Measurements from ENCODE around the gene FOXN3. TPM values are rescaled to one million over a fixed set of nuclear protein-coding genes. Genes with fewer than 3 reads are reported as not detected.

FOXN3 gene
- polyA plus RNA-seq, 1 of the 3 experiments (the other 2 are of a cell fraction), result 9.8 TPM

DNA sequence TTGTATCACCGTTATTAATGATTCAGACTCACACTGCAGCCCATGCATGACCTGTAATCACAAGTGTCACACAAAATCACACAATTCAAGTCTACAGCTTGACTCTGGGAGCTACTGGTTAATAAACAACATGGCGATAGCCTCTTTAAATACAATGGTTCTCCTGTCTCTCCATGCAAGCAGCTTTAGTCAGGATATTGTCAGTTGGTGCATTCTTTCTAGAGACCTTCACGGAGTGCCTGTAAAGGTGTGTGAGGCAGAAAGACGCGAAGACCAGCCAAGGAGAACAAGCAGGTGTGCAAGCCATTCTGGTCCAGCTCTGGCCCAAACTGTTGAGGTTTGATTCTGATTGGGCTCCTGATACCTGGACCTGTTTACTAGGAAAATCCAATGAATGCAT lies 40.0 kb upstream of the FOXN3 start (continued):
- TF ChIP-seq, protein P1, sequence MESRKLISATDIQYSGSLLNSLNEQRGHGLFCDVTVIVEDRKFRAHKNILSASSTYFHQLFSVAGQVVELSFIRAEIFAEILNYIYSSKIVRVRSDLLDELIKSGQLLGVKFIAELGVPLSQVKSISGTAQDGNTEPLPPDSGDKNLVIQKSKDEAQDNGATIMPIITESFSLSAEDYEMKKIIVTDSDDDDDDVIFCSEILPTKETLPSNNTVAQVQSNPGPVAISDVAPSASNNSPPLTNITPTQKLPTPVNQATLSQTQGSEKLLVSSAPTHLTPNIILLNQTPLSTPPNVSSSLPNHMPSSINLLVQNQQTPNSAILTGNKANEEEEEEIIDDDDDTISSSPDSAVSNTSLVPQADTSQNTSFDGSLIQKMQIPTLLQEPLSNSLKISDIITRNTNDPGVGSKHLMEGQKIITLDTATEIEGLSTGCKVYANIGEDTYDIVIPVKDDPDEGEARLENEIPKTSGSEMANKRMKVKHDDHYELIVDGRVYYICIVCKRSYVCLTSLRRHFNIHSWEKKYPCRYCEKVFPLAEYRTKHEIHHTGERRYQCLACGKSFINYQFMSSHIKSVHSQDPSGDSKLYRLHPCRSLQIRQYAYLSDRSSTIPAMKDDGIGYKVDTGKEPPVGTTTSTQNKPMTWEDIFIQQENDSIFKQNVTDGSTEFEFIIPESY (IDR thresholded peaks at IDR 0.05; ENCODE audit: borderline replicate concordance, low read depth), result no peak
- TF ChIP-seq MXI1 (IDR thresholded peaks at IDR 0.05; ENCODE audit: low read depth, low read length), result no peak

DNA sequence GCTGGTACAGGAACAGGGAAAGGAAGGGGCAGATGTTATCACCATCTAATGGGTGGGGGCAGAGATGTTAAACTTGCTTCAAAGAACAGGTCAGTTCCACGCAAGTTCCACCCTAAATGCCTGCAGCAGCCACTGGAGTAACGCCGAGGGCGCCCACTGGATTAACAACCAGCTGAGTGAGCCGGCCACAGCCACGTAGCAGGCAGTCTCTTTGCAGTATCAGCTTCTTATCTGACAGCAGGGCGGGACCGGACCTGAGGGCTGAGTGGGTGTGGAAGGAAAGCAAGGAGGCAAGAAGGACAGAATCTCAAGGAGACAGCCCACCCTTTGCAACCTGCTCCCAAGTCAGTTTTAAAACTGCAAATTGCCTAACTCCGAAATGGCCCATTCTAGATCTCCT lies 38.4 kb upstream of the FOXN3 start:
- POLR2A ChIA-PET, result no interaction called here
- Histone ChIP-seq H3K36me3 (replicated peaks in 1 of 2; ENCODE audit: control insufficient read depth in 1 of 2, insufficient read depth in 2 of 2, low read length in 1 of 2) (no peaks in the 10 kb centered on the region), H3K9me3 (no peaks in the 10 kb centered on the region), H3K4me3 (ENCODE audit: low read depth in 2 of 2, low read length in 1 of 2) (no peak overlapping the region), H3F3A (replicated peaks; ENCODE audit: insufficient read depth) (no peaks in the 10 kb centered on the region), H3K4me1 (ENCODE audit: control insufficient read depth in 1 of 2, insufficient read depth in 2 of 2, low read depth in 1 of 2, low read length in 1 of 2) (peaks cover 0 to 4% of the 10 kb centered on the region in 2 experiments; a peak in 1 of 4 replicates), H3K27ac (ENCODE audit: low read depth in 2 of 2, low read length in 1 of 2) (no peak overlapping the region), H3K9ac (no peak overlapping the region), H2AFZ (ENCODE audit: low read depth) (no peak overlapping the region), H3K4me2 (no peak overlapping the region), H3K79me2 (ENCODE audit: insufficient read depth) (no peaks in the 10 kb centered on the region), H3K9me2 (no peaks in the 10 kb centered on the region), H4K20me1 (ENCODE audit: insufficient read depth) (no peaks in the 10 kb centered on the region), H3K27me3 (ENCODE audit: insufficient read depth) (no peaks in the 10 kb centered on the region)
- WGBS (ENCODE audit: low lambda C conversion rate), result 73% methylated on average over 9 of the region's 9 CpGs
- CTCF ChIA-PET, result no interaction called here
- DNase-seq, result peak; percentile 25
- peak; percentile 32; the same call in 1 of the 2 replicates for TF ChIP-seq GATA2 (CRISPR knock-in tag; IDR thresholded peaks at IDR 0.05)
- no peak for TF ChIP-seq YY1 (IDR thresholded peaks at IDR 0.05; ENCODE audit: low read depth)

DNA sequence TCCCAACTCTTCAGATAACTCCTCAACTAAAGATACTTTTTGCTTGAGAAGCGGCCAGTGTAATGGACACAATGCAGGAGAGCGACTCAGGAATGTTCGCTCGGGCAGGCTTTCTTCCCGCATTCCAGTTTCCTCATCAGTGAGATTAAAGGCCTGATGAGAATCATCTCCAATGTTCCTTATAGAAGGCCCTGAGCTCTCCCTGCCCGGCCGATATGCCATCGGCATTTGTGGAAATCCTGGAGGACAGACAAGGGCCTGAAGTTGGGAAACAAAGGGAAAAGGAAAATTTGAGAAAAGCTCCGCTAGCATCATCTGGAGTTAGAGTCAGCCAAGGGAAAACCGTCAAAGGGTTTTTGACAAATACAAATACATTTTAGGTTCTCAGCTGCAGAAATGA lies 38.0 kb upstream of the FOXN3 start:
- Histone ChIP-seq H2AFZ (ENCODE audit: low read depth) (no peak overlapping the region), H3K4me2 (no peak overlapping the region)
- TF ChIP-seq, protein P2, sequence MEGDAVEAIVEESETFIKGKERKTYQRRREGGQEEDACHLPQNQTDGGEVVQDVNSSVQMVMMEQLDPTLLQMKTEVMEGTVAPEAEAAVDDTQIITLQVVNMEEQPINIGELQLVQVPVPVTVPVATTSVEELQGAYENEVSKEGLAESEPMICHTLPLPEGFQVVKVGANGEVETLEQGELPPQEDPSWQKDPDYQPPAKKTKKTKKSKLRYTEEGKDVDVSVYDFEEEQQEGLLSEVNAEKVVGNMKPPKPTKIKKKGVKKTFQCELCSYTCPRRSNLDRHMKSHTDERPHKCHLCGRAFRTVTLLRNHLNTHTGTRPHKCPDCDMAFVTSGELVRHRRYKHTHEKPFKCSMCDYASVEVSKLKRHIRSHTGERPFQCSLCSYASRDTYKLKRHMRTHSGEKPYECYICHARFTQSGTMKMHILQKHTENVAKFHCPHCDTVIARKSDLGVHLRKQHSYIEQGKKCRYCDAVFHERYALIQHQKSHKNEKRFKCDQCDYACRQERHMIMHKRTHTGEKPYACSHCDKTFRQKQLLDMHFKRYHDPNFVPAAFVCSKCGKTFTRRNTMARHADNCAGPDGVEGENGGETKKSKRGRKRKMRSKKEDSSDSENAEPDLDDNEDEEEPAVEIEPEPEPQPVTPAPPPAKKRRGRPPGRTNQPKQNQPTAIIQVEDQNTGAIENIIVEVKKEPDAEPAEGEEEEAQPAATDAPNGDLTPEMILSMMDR (IDR thresholded peaks at IDR 0.05), result no peak
- TF ChIP-seq RXRA (IDR thresholded peaks at IDR 0.05; ENCODE audit: borderline replicate concordance, low read depth) (no peak), RAD21 (IDR thresholded peaks at IDR 0.05; ENCODE audit: low read length) (no peak), NRF1 (IDR thresholded peaks at IDR 0.05; ENCODE audit: low read depth, low read length) (no peak), FOXJ3 (CRISPR knock-in tag; IDR thresholded peaks at IDR 0.05) (no peak), RCOR1 (IDR thresholded peaks at IDR 0.05; ENCODE audit: low read length) (no peak), SIN3A (IDR thresholded peaks at IDR 0.05; ENCODE audit: borderline replicate concordance, low read depth, low read length) (no peak), SMC3 (IDR thresholded peaks at IDR 0.05; ENCODE audit: low read depth, low read length) (no peak), FOSL2 (IDR thresholded peaks at IDR 0.05; ENCODE audit: borderline replicate concordance, low read depth) (no peak), TEAD4 (IDR thresholded peaks at IDR 0.05; ENCODE audit: borderline replicate concordance, insufficient read depth) (no peak), GABPA (IDR thresholded peaks at IDR 0.05; ENCODE audit: low read depth) (no peak), NFIC (IDR thresholded peaks at IDR 0.05; ENCODE audit: borderline replicate concordance) (no peak), EZH2phosphoT487 (IDR thresholded peaks at IDR 0.05; ENCODE audit: borderline replicate concordance, low read depth) (no peak)
- TF ChIP-seq, protein P3, sequence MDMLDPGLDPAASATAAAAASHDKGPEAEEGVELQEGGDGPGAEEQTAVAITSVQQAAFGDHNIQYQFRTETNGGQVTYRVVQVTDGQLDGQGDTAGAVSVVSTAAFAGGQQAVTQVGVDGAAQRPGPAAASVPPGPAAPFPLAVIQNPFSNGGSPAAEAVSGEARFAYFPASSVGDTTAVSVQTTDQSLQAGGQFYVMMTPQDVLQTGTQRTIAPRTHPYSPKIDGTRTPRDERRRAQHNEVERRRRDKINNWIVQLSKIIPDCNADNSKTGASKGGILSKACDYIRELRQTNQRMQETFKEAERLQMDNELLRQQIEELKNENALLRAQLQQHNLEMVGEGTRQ (IDR thresholded peaks at IDR 0.05; ENCODE audit: borderline replicate concordance, low read depth, low read length), result no peak
- TF ChIP-seq, protein P4, sequence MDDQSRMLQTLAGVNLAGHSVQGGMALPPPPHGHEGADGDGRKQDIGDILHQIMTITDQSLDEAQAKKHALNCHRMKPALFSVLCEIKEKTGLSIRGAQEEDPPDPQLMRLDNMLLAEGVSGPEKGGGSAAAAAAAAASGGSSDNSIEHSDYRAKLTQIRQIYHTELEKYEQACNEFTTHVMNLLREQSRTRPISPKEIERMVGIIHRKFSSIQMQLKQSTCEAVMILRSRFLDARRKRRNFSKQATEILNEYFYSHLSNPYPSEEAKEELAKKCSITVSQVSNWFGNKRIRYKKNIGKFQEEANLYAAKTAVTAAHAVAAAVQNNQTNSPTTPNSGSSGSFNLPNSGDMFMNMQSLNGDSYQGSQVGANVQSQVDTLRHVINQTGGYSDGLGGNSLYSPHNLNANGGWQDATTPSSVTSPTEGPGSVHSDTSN (IDR thresholded peaks at IDR 0.05), result no peak
- TF ChIP-seq, protein P5, sequence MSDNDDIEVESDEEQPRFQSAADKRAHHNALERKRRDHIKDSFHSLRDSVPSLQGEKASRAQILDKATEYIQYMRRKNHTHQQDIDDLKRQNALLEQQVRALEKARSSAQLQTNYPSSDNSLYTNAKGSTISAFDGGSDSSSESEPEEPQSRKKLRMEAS (IDR thresholded peaks at IDR 0.05; ENCODE audit: low read depth), result no peak

More for the DNA sequence above, 38.0 kb upstream of the FOXN3 start:
- WGBS (ENCODE audit: low lambda C conversion rate), result 88% methylated on average over 10 of the region's 10 CpGs
- Histone ChIP-seq H3K9ac (no peak overlapping the region), H3K27ac (ENCODE audit: low read depth in 2 of 2, low read length in 1 of 2) (no peak overlapping the region), H3K4me3 (ENCODE audit: low read depth in 2 of 2, low read length in 1 of 2) (no peak overlapping the region), H3K36me3 (replicated peaks in 1 of 2; ENCODE audit: control insufficient read depth in 1 of 2, insufficient read depth in 2 of 2, low read length in 1 of 2) (no peaks in the 10 kb centered on the region), H3K4me1 (ENCODE audit: control insufficient read depth in 1 of 2, insufficient read depth in 2 of 2, low read depth in 1 of 2, low read length in 1 of 2) (peaks cover 0 to 4% of the 10 kb centered on the region in 2 experiments; a peak in 1 of 4 replicates), H3K27me3 (ENCODE audit: insufficient read depth) (no peaks in the 10 kb centered on the region), H3F3A (replicated peaks; ENCODE audit: insufficient read depth) (no peaks in the 10 kb centered on the region), H3K9me2 (no peaks in the 10 kb centered on the region), H3K79me2 (ENCODE audit: insufficient read depth) (no peaks in the 10 kb centered on the region), H3K9me3 (no peaks in the 10 kb centered on the region), H4K20me1 (ENCODE audit: insufficient read depth) (no peaks in the 10 kb centered on the region)
- ChIA-PET CTCF (no interaction called here), POLR2A (no interaction called here)
- no peak for DNase-seq

Data from SK-N-SH (cell line).